GM19043 (cell line): Measurements from ENCODE around the gene TLNRD1.

ENCODE experiments used
- ATAC-seq: cut with Tn5 transposase; IDR thresholded peaks from one replicate; pipeline ENCODE4 v1.9.1; 2021; ENCODE audit warnings: low read depth; ENCODE audit not compliant: unreplicated experiment

The TLNRD1 gene

DNA sequence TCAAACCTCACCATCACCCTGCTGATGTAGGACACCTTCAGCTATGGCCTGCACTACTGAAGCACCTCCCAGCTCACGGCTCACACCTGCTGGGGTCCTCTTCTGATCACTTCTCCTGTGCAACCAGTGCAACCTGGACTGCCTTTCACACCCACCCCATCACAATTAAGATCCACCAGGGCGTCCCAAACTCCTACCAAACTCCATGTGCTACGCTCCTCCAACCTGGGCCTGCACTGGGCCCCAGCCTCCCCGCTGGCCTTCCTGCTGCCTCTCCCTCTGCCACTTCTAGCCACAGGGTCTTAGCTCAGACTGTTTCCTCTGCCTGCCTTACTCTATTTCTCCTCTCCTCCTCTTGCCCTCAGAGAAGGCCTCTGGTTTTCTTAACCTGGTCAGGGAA lies 23.9 kb upstream of the TLNRD1 start:
- no peak for ATAC-seq

DNA sequence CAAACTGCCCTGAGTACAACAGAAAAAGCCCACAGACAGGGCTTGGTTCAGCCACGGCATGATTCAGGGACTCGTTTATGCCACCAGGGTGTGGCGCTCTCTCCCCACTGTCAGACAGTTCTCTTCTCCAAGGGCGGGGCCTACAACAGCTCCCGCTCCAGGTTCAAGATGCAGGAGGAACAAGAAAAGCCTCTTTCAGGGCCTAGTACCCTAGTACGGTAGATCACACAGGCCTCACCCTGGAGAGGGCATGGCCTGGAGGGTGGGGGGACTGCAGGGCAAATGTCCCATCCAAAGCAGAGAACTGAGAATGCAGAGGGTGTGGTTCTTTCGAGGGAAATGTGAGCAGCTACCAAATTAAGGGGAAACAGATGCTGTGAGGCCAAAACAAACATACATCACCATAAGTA lies 23.1 kb upstream of the TLNRD1 start:
- ATAC-seq: no peak

DNA sequence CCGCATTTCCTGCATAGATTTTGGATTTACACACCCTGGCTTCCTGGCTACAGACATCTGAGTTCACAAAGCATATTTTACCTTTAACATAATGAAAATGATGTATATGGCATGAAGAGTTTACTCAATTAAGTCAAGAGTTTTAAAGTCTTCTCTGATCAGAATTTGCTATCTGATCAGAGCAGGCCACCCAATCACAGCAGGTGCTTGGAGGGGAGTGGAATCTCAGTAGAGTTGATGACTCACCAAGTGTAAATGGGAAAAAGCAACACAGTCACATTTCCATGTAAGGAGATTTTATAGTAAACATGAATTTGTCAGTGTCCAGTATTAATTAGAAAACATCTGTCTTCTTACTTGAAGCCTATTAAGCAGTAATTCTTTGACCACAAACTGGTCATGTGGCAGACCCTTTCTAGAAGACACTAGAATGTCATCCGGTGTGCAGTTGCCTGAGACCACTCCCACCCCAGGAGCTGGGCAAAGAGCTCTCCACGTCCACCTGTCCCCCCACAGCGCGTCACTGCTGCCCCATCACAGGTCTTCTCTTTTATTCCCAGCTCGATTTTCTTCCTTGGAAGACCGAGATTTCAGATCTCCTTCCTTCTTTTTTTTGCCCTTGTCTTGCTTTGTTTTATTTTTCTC lies 21.9 kb upstream of the TLNRD1 start:
- no peak for ATAC-seq

DNA sequence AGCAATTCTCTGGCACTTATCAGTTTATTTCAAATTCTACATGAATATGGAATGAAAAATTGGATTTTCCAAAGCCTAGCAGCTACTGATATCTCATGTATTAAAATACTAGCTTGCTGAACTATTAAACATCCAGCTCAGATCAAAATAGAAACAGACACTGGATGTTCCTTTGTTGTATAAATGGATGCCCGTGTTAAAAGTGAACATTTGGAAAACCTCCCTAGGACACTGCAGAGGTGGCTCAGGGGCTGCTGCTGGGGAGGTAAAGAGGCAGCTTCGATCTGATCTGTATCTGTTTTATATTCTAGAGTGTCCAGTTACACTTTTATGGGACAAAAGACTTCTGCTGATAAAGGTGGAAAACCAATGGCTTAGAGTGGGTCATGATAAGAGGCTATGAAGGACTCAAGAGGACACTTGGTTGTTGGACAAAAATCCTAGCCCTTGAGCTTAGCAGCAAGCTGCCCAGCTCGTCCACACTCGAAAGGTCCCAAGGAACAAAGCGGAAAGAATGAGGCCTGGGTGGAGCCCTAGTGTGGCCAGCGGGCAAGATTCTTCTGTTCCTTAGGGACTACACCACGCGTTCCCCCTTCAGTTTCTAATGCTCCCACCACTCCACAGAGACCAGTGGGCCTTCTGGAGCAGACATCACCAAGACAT lies 21.1 kb upstream of the TLNRD1 start:
- no peak for ATAC-seq

DNA sequence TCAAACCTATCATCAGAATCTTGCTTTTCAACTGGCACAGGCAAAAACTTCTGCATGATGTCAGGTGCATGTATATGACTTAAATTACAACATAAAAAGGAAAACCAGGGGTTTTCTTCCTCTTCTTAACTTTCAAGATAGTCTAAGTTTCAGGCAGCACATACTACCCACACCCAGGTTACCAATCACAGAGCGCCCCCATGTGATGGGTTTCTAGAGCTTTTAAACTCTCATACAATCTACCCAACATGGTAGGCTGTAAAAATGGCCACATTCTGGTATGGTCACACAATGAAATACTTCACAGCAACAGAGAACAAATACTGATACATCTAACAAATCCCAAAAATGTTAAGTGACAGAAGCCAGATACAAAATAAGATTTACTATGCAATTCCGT lies 18.5 kb upstream of the TLNRD1 start:
- no peak for ATAC-seq

DNA sequence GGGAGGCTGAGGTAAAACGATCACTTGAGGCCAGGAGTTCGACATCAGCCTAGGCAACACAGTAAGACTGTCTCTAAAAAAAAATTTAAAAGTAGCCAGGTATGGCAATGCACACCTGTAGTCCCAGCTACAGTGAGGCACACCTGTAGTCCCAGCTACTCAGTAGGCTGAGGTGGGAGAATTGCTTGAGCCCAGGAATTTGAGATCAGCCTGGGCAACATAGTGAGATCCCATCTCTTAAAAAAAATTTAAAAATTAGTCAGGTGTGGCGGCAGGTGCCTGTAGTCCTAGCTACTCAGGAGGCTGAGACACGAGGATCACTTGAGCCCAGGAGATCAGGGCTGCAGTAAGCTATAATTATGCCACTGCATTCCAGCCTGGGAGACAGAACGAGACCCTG lies 17.9 kb upstream of the TLNRD1 start:
- no peak for ATAC-seq

DNA sequence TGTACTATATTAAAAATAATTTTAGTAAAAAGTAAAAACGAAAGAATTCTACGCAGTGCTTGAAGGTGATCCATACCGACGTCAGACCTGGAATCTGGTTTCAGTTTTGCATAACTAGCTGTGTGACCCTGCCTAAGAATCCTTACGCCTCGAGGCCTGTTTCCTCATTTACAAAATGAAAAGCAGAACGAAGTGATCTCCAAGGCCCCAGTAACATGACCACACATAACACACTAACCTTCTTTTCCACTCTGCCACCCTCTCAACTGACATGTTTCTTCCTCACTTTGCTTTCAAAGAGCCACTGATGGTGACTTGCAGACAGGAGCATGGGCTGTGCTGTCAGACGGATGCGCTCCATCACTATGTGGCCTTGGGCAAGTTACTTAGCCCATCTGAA lies 15.9 kb upstream of the TLNRD1 start:
- no peak for ATAC-seq

DNA sequence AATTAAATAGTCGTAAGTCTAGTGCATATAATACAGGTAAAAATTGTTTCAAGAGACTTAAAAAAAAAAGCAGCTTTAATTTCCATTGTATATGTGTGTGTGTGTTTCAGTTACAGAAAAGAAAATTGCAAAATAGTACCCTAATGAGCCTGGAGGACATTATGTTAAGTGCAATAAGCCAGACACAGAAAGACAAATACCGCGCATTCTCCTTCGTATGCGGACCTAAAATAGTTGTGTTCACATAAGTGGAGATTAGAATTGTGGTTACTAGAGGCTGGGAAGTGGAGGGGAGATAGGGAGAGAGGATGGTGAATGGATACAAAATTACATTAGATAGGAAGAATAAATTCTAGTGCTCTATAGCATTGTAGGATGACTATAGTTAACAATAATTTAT lies 14.7 kb upstream of the TLNRD1 start:
- no peak for ATAC-seq

DNA sequence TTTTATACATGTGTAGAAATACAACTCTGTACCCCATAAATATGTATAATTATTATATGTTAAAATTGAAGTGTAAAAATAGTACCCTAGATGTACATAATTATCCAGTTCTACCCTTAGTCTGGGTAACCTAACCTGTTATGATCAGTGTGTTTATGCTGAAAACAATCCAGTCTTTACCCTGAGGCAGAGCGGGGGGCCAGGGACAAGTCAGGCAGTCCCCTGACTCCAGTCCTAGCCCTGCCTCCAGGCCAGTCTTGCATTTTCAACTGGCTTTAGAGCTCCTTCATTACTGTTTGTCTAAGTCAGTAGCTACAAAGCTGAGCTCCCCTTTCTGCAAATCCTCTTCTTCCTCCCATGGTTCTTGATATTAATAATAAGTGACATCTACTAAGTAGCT lies 14.2 kb upstream of the TLNRD1 start:
- no peak for ATAC-seq

DNA sequence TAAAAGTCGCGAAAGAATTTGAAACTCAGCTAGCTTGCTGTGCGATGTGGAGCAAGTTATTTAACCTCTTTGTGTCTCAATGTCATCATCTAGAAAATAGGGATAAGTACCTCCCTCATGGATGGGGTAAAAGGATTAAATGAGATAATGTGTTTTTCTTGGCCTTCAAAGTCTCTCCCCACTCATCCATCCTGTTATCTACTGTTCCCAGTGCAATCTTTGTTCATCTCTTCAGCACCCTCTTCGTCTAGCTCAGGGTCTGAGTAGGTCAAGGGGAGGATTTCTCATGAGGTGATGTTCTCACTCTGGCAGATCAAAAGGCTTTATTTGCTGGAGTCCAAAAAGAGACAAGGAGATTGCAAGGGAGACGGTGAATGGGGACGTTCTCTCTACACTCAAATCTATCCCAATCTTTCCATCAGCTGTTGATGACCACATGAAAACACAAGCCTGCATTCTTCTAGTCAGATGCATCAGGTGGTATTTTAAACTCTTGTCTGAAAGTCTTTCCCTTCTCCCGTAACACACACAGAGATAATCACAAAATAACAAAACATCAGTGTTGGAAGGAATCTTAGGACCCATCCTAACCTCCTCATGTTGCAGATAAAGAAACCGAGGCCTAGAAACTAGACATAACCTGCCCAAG lies 12.5 kb upstream of the TLNRD1 start:
- ATAC-seq: no peak

DNA sequence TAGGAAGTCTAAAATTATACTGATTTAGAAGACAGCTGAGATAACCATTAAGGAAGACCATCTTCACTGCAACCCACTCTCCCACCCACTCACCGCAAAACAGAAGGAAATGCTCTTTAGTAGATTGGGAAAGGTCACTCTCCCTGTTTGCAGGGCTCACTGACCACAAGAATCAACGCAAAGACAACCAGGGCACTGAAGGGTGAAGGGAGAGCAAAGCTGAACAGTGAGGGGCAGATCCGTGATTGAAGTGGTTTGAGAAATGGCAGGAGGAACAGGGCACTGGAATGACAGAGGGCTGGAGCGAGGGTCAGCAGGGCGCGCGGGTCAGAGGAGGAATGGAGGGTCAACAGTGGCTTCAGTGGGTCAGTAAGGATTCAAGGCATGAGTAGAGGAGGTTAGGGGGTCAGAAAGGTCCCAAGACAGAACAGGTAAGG lies 11.6 kb upstream of the TLNRD1 start:
- ATAC-seq: no peak

DNA sequence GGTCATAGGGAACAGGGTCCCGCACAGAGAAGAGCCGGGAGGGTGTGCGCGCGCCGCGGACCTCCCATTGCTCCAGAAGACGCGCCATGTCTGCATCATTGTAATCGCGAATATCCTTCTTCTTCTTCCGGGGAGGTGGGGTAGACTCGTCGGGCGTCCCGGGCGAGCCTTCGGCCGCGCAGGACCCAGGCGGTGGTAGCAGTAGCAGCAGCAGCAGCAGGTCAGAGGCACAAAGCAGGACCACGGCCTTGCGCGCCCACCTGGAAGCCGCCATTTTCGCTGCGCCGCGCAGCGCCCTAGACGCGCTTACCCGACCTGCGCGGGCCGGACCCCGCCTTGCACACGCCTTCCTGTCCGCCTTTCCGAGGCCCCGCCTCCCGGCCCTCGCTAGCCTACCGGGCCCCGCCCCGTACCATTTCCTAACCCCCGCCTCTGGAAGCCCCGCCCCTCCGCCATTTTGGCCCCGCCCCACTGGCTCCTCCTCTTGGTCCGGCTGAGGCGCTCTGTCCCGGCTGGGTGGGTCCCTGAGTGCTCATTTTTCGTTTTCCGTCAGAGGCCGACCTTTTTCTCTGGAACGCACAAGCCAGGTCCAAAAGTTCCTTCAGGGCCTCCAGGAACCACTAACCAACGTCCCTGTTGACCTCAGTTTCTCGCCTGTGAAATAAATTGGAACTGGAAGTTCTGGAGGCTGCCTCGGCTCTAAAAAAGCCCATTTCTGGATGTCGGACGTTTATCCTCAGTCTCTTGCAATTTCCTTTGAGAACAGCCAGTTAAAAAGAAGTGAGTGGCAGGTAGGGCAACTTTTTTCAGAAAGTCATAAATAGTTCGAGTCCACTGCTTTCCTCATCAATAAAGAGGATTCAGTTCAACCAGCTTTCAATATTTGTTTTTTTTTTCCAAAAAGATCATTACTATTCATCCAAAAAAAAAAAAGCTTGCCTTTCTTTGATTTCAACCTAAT lies 10.9 kb upstream of the TLNRD1 start, which contains the start of gene MESD:
TSS of gene MESD (minus strand) at position 302 of the 961 bp plus-strand sequence. CDS start at position 274, 28 bp downstream.
- ATAC-seq: peak; percentile 95

DNA sequence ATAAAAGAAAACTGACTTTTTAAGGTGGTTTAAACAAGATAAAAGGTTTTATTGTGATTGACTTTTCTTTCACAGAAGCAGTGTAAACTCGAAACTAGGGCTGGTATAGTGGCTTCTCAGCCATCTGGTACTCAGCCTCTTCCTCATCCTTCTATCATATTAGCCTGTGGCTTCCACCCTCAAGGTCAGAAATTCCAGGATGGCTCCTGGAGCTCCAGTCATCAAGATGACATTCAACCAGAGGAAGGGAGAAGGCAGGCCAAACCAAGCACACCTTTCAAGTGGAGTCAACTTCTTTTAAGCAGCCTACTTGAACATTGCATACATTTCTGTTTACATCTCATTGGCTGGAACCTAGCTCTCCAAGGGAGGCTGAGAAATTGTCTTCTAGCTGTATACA lies 9.8 kb upstream of the TLNRD1 start:
- no peak for ATAC-seq

DNA sequence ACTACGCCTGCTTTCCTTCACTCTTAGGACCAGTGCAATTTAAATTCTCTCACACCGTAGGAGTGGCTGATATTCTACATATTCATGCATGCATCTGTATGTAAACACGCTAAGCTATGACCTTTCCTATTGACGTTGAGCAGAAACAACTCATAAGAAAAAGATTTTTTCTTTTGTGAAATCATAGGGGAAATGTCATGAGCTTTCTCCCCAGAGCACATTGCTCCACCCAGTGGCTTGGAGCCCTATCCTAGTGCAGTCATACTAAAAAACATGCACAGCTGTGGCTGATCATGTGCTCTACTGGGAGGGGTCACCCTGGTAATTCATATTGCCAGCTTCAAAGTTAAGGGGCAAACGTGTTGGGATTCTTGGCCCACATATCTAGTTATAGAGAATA lies 9.3 kb upstream of the TLNRD1 start:
- ATAC-seq: no peak

DNA sequence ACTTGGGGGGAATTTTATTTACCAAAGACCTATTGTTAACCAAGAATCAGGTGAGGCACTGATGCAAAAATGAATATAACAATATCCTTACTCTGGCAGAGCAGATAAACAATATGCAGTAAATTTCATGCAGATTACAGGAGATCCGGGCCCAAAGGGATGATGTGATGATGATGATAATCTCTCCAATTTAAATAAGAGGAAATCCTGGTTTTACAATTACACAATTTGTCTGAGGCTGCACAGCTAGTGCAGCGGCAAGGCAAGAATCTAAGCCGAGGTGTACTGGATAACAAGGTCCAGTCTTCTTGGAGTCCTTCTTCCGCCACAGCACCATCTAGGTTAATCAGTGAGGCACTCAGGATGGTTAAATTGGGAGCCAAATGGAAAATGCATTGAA lies 8.7 kb upstream of the TLNRD1 start:
- no peak for ATAC-seq

DNA sequence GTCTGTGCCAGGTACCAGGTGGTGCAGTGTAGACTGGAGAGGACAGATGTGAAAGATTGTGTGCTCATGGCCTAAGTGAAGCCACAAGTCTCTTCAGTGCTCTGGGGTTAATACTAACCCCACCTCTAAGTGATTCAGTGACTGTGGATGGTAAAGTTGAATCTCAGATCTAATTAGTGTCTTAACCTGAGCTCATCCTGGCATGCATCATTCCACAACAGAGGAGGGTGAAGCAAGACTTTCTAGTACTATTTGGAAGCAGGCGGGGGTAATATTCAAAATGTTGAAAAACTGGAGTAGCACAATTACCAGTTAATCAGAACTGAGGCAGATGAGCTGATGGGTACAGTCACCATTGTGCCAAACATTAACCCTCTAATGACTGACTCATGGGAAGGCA lies 8.3 kb upstream of the TLNRD1 start:
- no peak for ATAC-seq

DNA sequence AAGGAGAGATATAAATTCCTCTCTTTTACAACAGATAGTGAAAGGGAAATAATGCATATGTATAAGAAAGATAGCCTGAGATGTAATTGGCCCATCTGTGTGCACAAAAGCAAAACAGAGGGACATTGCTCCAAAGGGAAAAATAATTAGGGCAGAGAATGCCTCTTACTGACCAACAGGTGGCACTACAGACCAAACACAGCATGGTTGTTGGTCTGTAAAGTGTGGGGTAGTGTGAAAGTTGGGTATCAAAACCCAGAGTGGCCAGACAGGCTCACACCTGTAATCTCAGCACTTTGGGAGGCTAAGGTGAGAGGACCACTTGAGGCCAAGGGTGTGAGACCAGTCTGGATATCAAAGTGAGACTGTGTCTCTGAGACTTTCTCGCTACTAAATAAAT lies 4.5 kb upstream of the TLNRD1 start:
- no peak for ATAC-seq

DNA sequence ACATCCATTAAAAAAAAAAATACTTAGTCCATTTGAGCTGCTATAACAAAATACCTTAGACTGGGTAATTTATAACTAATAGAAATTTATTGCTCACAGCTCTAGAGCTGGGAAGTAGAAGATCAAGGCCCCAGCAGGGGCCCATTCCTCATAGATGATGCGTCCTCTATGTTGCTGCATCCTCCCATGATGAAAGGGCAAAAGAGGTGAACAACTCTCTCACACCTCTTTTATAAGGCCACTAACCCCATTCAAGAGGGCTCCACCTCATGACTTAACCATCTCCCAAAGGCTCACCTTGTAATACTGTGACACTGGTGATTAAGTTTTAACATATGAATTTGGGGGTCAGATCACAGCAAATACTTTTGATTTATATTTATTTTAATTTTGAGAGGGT lies 3.0 kb upstream of the TLNRD1 start:
- ATAC-seq: no peak

DNA sequence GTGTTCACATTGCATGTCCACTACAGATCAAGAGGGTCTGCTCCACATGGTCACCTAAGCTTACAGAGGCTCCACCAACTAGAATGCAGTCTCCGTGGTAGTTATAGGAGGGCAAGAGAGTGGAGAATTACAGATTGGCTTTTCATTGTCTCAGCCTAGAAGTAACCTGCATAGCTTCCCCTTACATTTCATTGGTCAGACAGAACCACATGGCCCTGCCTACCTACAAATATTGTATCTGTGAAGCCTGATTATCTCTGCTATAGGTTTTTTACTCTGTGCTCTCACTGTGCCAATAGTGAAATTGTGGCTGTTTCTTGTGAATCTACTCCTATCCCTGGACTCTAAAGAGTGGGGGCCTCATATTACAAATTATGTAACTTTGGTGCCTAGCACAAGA lies 2.5 kb upstream of the TLNRD1 start:
- no peak for ATAC-seq

DNA sequence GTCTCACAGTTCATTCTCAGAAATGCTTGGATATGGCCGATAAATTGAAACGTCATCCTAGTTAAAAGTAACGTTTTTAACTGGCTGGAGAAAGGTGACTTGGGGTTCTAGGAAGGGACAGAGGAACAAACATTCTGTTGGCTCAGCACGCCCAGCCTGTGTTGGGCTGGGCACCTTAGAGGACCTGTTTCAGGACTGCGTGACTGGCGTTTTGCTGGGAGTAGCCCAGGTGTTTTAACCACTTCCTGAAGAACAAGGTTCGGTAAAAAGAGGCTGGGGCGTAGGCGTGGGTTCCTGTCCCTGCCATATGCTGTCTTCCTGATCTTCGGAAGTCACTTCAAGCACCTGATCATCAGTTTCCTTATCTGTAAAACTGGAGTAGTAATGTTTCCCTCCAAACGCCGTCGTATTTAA lies 1.1 kb upstream of the TLNRD1 start:
- peak; percentile 35 for ATAC-seq

DNA sequence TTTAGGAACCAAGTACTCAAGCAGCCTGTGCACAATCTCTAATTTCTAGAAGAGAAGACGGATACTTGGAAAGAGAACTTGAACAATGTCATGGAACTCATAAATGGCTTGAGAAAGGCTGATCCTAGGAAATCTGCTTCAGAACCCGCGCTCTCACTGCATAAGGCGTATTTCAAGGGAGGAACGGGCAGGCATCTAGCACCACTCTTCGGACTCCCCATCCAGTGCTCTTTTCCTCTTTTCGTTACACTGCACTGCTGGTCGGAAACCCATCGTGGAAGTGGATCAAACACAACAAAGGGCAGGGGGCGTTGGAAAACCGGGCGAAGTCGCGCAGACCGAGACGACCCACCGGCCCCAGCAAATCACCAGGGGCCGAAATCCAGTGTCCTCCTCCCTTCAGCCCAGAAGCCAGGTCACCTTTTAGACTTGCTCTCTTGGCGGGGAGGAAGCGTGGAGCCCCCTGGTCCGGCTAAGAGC lies 539 bp upstream of the TLNRD1 start:
- no peak for ATAC-seq
